ENCODE results near the gene PHACTR2.

DNA sequence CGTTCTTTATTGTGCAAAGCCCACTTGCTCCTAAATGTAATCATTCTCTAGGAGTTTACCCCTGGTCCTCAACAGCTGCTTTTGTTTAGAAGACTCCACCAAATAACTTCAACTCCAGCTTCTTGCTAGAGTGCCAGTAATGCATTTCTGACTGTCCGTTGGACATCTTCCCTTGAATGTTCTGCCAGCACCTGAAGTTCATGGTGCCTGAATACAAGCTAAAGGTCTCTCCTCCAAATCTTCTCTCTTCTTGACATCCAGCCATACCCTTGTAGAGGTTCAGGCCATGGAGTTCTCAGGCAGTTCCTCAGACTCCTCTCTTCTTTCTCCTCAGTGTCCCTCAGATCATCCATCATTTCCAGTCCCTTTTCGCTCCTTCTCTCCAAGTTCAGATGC lies 21.7 kb downstream of the PHACTR2 start:
- TF ChIP-seq, protein P1, sequence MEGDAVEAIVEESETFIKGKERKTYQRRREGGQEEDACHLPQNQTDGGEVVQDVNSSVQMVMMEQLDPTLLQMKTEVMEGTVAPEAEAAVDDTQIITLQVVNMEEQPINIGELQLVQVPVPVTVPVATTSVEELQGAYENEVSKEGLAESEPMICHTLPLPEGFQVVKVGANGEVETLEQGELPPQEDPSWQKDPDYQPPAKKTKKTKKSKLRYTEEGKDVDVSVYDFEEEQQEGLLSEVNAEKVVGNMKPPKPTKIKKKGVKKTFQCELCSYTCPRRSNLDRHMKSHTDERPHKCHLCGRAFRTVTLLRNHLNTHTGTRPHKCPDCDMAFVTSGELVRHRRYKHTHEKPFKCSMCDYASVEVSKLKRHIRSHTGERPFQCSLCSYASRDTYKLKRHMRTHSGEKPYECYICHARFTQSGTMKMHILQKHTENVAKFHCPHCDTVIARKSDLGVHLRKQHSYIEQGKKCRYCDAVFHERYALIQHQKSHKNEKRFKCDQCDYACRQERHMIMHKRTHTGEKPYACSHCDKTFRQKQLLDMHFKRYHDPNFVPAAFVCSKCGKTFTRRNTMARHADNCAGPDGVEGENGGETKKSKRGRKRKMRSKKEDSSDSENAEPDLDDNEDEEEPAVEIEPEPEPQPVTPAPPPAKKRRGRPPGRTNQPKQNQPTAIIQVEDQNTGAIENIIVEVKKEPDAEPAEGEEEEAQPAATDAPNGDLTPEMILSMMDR (IDR thresholded peaks at IDR 0.05): no peak
- no peak for TF ChIP-seq POLR2A (IDR thresholded peaks at IDR 0.05)
